Testis (tissue), 3 donors: Measurements from ENCODE around the gene MYL10. TPM values are rescaled to one million over a fixed set of nuclear protein-coding genes. Genes with fewer than 3 reads are reported as not detected.

ENCODE experiments used
- DNase-seq: peaks from one replicate; pipeline ENCODE4 v3.0.0-alpha.2; 2019
- H3K27ac ChIP-seq, 2 donors: fragments of 200-600 bp; sonication (generic); one replicate each; pipeline ENCODE4 v1.5.1; 2019
- H3K27me3 ChIP-seq: fragments of 200-600 bp; sonication (generic); one replicate; pipeline ENCODE4 v1.5.1; 2019
- H3K36me3 ChIP-seq: fragments of 200-600 bp; sonication (generic); one replicate; pipeline ENCODE4 v1.5.1; 2017; ENCODE audit warnings: low read depth; ENCODE audit errors: missing control alignments
- H3K4me1 ChIP-seq: fragments of 200-600 bp; sonication (generic); one replicate; pipeline ENCODE4 v1.5.1; 2019
- H3K4me3 ChIP-seq, 2 donors: fragments of 200-600 bp; sonication (generic); one replicate each; pipeline ENCODE4 v1.5.1; 2017 to 2019
- H3K9me3 ChIP-seq: fragments of 200-600 bp; sonication (generic); one replicate; pipeline ENCODE4 v1.5.1; 2017
- POLR2A ChIP-seq: fragments of 450-650 bp; IDR thresholded peaks from one replicate; pipeline ENCODE4 v1.6.1; 2017; ENCODE audit warnings: antibody characterized with exemption, mild to moderate bottlenecking, moderate library complexity
- WGBS, 2 donors: methylation state at CpG; one replicate each; pipeline ENCODE4 v1.1.5; 2018; 5-methylcytosine and 5-hydroxymethylcytosine counted together
- intact Hi-C: fragments of 100-400 bp; cut with DNase I; formaldehyde crosslinking; loops from one replicate; pipeline ENCODE4 v1.15.1; 2023; ENCODE audit warnings: low total_unique reads
- polyA plus RNA-seq: library from polyadenylated mRNA; stranded (reverse); fragments of 350-450 nt; fragmentation: Illumina TruSeq; extraction: RNeasy Lipid Tissue Mini Kit (QIAGEN cat#74804); gene quantifications from one replicate; pipeline ENCODE4 v1.2.3, GENCODE V29; 2014; ENCODE audit warnings: low read depth, low replicate concordance; ENCODE audit not compliant: insufficient read depth
- total RNA-seq, 2 donors: library from RNA; depleted of rRNA; stranded (reverse); fragments of >200 nt; gene quantifications; one replicate each; pipeline ENCODE4 v1.2.3, GENCODE V29; 2016
- TF ChIP-seq, protein P1 (sequence below), 3 experiments: fragments of 450-650 bp in 2 of 3; fragments of 200-600 bp in 1 of 3; sonication (generic) in 1 of 3; IDR thresholded peaks; one replicate each; pipeline ENCODE4 v1.5.1; 2016 to 2019; ENCODE audit warnings: antibody characterized with exemption in 3 of 3, mild to moderate bottlenecking in 2 of 3, moderate library complexity in 1 of 3

The MYL10 gene
- total and polyA plus RNA-seq, 3 donors from 2014 or later, result not detected

DNA sequence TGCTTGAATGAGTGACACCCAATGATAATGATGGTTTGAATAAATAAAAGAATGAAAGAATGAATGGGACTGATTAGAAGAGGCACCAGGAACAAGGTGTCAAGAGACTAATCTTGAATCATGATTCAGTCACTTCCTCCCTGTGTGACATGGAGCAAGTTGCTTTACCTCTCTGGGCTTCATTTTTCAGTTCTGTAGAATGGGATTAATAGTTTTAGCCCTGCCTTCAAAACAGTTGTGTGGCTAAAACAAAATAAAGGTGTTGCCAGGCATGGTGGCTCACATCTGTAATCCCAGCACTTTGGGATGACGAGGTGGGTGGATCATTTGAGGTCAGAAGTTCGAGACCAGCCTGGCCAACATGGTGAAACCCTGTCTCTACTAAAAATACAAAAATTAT is 37.6 kb downstream of the MYL10 start:
- Histone ChIP-seq H3K4me3 (no peak overlapping the region), H3K36me3 (no peaks in the 10 kb centered on the region), H3K27me3 (no peaks in the 10 kb centered on the region), H3K4me1 (no peaks in the 10 kb centered on the region), H3K9me3 (no peaks in the 10 kb centered on the region), H3K27ac (no peak overlapping the region)
- 91 to 100% methylated on average over 2 of the region's 2 CpGs for WGBS, 2 donors
- intact Hi-C loops, result no loop called here
- DNase-seq, result no peak
- TF ChIP-seq, protein P1, sequence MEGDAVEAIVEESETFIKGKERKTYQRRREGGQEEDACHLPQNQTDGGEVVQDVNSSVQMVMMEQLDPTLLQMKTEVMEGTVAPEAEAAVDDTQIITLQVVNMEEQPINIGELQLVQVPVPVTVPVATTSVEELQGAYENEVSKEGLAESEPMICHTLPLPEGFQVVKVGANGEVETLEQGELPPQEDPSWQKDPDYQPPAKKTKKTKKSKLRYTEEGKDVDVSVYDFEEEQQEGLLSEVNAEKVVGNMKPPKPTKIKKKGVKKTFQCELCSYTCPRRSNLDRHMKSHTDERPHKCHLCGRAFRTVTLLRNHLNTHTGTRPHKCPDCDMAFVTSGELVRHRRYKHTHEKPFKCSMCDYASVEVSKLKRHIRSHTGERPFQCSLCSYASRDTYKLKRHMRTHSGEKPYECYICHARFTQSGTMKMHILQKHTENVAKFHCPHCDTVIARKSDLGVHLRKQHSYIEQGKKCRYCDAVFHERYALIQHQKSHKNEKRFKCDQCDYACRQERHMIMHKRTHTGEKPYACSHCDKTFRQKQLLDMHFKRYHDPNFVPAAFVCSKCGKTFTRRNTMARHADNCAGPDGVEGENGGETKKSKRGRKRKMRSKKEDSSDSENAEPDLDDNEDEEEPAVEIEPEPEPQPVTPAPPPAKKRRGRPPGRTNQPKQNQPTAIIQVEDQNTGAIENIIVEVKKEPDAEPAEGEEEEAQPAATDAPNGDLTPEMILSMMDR (IDR thresholded peaks at IDR 0.05), result no peak
- TF ChIP-seq POLR2A, result no peak

DNA sequence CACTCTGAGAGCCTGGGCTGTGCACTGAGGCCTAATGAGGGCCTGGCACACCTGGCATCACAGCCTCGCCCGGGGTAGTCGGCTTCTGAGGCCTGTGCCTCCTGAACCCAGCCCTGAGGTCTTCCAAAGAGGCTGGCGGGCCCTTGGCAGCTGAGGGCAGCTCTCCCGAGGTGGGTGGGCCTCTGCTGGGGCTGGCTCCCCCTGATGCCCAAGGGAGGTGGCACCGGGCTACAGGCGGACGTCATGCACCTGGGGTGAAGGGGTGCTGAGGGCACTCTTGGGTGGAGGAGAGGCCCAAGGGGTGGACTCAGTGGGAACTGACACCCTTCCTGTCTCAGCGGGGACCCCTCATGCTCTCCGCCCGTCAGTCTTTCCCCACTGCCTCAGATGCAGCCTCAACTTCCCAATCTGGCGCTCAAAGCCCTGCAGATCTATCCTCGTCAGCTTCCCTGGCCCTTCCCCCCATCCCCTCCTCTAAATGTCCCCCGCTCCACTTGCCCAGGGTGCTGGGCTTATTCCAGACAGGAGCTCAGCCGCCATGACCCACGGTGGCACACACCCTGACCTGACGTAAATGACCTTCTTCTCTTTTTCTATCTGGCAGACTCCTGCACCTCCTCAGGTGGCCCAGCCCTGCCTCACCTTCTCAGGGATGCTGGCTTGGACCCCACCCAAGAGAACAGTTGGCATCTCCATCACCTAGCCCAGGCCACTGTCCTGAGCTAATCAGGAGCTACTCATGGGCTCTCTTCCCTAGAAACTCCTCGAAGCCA is 38.2 kb downstream of the MYL10 start:
- no peaks in the 10 kb centered on the region for H3K4me1 ChIP-seq

DNA sequence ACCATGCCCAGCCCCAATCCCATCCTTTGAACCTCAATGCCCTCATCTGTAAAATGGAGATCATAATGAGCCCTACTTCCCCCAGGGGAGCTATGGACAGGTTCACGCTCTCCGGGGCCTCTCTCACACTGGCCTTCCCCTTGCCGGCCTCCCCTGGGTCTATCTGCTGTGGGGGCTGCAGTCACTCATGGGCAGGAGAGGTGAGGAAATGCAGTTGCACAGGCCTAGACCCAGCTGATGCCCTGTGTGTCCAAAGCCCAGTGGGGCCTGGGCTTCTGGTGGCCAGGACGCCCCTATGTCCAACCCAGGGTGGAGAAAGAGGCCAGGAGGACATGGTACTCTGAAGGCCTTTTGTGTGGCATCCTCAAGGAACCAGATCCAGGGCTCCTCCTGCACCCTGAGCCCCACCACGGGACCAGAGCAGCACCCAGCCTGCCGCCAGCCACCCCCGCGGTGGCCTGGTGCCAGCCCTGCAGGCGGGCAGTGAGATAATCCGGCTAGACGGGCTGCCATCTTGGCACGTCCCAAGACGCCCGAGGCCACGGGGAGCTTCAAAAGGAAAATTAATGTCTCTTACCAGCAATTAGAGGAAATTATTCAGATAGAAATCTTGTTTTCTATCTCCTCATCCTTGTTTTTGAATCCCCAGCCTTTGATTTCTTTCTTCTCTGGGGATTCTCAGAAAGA is 39.0 kb downstream of the MYL10 start:
- no peaks in the 10 kb centered on the region for H3K4me1 ChIP-seq
- no peak for TF ChIP-seq POLR2A
- TF ChIP-seq, protein P1 (IDR thresholded peaks at IDR 0.05), result no peak
- intact Hi-C loops, result no loop called here
- H3K27me3 ChIP-seq, result no peaks in the 10 kb centered on the region
- 83 to 84% methylated on average over 10 to 15 of the region's 15 CpGs for WGBS, 2 donors
- no peak overlapping the region for H3K4me3 ChIP-seq
- no peaks in the 10 kb centered on the region for H3K36me3 ChIP-seq
- DNase-seq, result no peak
- no peak overlapping the region for H3K27ac ChIP-seq
- H3K9me3 ChIP-seq, result no peaks in the 10 kb centered on the region

More for the DNA sequence above, 38.2 kb downstream of the MYL10 start:
- TF ChIP-seq, protein P1 (IDR thresholded peaks at IDR 0.05), result no peak
- no peak for TF ChIP-seq POLR2A
- intact Hi-C loops, result no loop called here
- WGBS, 2 donors, result 89 to 95% methylated on average over 15 to 18 of the region's 18 CpGs
- Histone ChIP-seq H3K36me3 (no peaks in the 10 kb centered on the region), H3K9me3 (no peaks in the 10 kb centered on the region), H3K27ac (no peak overlapping the region), H3K4me3 (no peak overlapping the region), H3K27me3 (no peaks in the 10 kb centered on the region)
- no peak for DNase-seq

DNA sequence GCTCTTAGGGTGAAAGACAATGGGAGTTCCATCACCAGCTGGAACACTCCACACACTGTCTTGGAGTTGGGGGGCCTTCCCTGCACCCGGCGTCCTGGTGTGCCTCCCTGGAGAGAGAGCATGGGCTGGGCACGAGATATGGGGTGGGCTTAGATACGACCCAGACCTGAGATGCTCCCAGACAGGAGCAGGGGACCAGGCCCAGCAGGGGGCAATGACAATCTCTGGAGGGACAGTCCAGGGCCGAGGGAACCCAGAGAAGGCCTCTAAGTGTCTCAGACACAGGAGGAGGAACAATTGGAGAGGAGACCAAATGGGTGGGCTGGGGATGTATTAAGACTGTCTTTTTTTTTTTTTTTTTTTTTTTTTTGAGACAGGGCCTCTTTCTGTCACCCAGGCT is 40.0 kb downstream of the MYL10 start:
- no peak for TF ChIP-seq POLR2A
- TF ChIP-seq, protein P1 (IDR thresholded peaks at IDR 0.05), result no peak
- DNase-seq, result no peak
- H3K27me3 ChIP-seq, result no peaks in the 10 kb centered on the region
- H3K36me3 ChIP-seq, result no peaks in the 10 kb centered on the region
- intact Hi-C loops, result no loop called here
- H3K27ac ChIP-seq, result no peak overlapping the region
- no peaks in the 10 kb centered on the region for H3K4me1 ChIP-seq
- WGBS, 2 donors, result 81 to 89% methylated on average over 5 of the region's 5 CpGs
- H3K4me3 ChIP-seq, result no peak overlapping the region
- H3K9me3 ChIP-seq, result no peaks in the 10 kb centered on the region
